Measurements from ENCODE around the gene KLHDC7B.

The KLHDC7B gene

DNA sequence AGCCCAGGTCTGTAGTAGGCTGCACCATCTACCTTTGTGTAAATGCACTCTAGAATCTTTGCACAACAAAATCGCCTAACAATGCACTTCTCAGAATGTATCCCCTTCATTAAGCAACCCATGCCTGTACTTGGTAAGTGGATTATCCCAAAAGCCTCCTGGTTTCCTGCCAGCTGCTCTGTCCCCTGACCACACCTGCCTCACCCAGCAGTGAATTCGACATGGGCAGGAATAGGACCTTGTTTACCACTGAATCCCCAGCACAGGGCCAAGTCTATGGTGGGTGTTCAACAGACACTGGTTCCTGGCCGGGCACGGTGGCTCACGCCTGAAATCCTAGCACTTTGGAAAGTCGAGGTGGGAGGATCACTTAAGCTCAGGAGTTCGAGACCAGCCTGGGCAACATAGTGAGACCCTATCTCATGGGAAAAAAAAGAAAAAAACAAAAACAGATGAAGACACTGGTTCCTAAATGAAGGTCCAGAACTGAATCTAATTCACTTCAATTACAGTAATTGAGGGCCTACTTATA is 22.1 kb downstream of the KLHDC7B start:
- DNase-seq (ENCODE audit: extremely low read depth, insufficient read length), result no peak
- Histone ChIP-seq H3K4me3 (replicated peaks; ENCODE audit: low read depth, low read length) (no peak overlapping the region), H3K27me3 (replicated peaks; ENCODE audit: control insufficient read depth, insufficient read depth, low read length) (no peaks in the 10 kb centered on the region), H3K36me3 (ENCODE audit: control insufficient read depth, insufficient read depth, low read length) (peaks cover 34% of the 10 kb centered on the region)
- TF ChIP-seq, protein P1, sequence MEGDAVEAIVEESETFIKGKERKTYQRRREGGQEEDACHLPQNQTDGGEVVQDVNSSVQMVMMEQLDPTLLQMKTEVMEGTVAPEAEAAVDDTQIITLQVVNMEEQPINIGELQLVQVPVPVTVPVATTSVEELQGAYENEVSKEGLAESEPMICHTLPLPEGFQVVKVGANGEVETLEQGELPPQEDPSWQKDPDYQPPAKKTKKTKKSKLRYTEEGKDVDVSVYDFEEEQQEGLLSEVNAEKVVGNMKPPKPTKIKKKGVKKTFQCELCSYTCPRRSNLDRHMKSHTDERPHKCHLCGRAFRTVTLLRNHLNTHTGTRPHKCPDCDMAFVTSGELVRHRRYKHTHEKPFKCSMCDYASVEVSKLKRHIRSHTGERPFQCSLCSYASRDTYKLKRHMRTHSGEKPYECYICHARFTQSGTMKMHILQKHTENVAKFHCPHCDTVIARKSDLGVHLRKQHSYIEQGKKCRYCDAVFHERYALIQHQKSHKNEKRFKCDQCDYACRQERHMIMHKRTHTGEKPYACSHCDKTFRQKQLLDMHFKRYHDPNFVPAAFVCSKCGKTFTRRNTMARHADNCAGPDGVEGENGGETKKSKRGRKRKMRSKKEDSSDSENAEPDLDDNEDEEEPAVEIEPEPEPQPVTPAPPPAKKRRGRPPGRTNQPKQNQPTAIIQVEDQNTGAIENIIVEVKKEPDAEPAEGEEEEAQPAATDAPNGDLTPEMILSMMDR (IDR thresholded peaks at IDR 0.05; ENCODE audit: insufficient read depth, low read length, poor library complexity, severe bottlenecking), result no peak

DNA sequence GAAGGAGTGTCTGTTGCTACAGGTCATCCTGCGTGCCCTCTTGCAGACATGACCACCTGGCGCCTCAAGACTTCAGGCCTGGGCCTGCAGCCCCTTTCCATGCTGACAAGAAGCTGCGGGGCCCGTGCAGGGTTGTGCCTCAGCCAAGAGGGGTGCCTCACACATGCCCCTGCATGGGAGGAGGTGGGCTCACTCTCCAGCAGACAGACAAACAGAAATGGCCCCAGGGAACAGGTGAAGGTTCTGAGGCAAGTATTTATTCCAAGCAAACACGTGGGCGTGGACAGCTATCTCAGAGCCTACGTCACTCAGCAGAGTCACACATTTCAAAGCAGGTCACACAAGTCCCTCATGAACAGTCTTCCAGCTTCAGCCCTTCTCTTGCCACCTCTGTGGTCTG is 22.9 kb downstream of the KLHDC7B start:
- Histone ChIP-seq H3K36me3 (ENCODE audit: control insufficient read depth, insufficient read depth, low read length) (peaks cover 37% of the 10 kb centered on the region), H3K27me3 (replicated peaks; ENCODE audit: control insufficient read depth, insufficient read depth, low read length) (no peaks in the 10 kb centered on the region), H3K4me3 (replicated peaks; ENCODE audit: low read depth, low read length) (no peak overlapping the region)
- TF ChIP-seq, protein P1 (IDR thresholded peaks at IDR 0.05; ENCODE audit: insufficient read depth, low read length, poor library complexity, severe bottlenecking), result no peak
- DNase-seq (ENCODE audit: extremely low read depth, insufficient read length), result no peak

DNA sequence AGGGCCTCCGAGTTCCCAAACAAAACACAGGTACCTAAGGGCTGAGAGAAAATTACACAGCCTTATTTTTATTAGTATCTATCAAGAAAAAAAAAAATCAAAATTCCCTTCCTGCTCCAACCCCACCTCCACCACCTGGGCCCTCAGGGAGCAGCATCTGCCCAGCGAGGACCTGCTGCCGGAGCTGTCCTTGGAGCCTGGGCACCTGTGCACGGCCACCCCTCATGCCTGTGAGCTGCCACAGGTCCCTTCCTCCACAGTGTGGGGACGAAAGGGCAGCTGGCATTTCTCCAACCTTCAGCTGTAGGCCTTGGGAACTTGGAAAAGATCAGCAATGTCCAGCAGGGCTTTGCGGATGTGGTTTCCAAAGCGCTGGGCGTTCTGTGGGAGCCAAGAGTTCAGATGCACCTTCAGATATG is 23.4 kb downstream of the KLHDC7B start:
- H3K36me3 ChIP-seq (ENCODE audit: control insufficient read depth, insufficient read depth, low read length), result peaks cover 38% of the 10 kb centered on the region
- no peak for DNase-seq (ENCODE audit: extremely low read depth, insufficient read length)
- TF ChIP-seq, protein P1 (IDR thresholded peaks at IDR 0.05; ENCODE audit: insufficient read depth, low read length, poor library complexity, severe bottlenecking), result no peak
- no peaks in the 10 kb centered on the region for H3K27me3 ChIP-seq (replicated peaks; ENCODE audit: control insufficient read depth, insufficient read depth, low read length)
- no peak overlapping the region for H3K4me3 ChIP-seq (replicated peaks; ENCODE audit: low read depth, low read length)

DNA sequence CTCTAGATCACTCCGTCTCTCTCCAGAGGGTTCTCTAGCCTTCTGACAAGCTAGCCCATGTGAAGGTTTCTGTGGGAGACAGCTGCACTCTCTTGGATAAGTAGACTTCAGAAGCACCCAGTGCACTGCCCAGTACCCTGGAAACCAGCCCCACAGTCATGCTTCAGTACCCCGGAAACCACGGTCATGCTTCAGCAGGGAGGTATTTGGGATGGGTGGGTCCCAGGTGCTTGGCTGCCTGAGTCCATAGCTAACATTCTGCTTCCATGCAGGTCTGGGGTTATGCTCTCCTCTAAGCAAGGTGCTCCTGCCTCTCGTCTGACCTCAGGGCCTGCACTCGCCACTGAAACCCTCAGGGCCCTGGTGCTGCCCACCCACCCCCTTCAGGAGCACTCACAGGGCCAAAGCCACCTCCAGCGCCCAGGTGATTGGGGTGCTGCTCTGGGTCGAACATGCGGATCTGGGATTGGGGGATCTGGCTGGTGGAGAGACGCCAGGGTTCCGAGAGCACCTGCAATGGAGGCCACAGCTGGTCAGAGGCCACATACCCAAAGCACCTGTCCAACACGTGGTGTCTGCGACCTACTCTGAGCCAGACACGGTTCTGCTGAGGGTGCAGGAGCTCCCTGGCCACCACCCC is 24.3 kb downstream of the KLHDC7B start:
- peaks cover 45% of the 10 kb centered on the region for H3K36me3 ChIP-seq (ENCODE audit: control insufficient read depth, insufficient read depth, low read length)
- DNase-seq (ENCODE audit: extremely low read depth, insufficient read length), result no peak

DNA sequence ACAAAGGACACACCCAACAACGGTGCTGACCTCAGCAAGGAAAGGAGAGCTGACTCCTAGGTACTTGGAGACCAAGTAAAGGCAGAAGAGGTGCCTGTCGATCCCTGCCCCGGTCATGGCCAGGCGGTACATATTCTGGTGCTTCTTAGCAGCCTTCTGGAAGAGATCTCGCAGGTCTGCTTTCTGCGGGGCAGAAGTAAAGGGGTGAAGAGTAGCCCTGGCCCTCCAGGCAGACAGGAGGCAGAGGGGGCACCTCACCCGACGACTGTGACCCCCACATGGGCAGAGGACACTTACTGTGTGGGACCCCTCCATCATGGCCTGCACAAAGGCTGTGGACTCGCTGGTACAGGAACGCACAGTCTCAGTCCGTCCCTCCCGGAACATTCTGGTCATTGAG is 25.2 kb downstream of the KLHDC7B start:
- no peak for DNase-seq (ENCODE audit: extremely low read depth, insufficient read length)
- Histone ChIP-seq H3K36me3 (ENCODE audit: control insufficient read depth, insufficient read depth, low read length) (peaks cover 49% of the 10 kb centered on the region), H3K4me3 (replicated peaks; ENCODE audit: low read depth, low read length) (no peak overlapping the region), H3K27me3 (replicated peaks; ENCODE audit: control insufficient read depth, insufficient read depth, low read length) (no peaks in the 10 kb centered on the region)
- TF ChIP-seq, protein P1 (IDR thresholded peaks at IDR 0.05; ENCODE audit: insufficient read depth, low read length, poor library complexity, severe bottlenecking), result no peak

More for the DNA sequence above, 24.3 kb downstream of the KLHDC7B start:
- Histone ChIP-seq H3K4me3 (replicated peaks; ENCODE audit: low read depth, low read length) (no peak overlapping the region), H3K27me3 (replicated peaks; ENCODE audit: control insufficient read depth, insufficient read depth, low read length) (no peaks in the 10 kb centered on the region)
- TF ChIP-seq, protein P1 (IDR thresholded peaks at IDR 0.05; ENCODE audit: insufficient read depth, low read length, poor library complexity, severe bottlenecking), result no peak
